Spleen (tissue), 7 donors: Measurements from ENCODE around the gene POTEC.
"Not testable (repeated sequence)": the region's sequence is repeated elsewhere in the genome, so short reads cannot be mapped to it uniquely, and the experiment has no call there.

Source experiments
- CTCF ChIP-seq, 11 experiments: fragments of 200-600 bp in 7 of 11; fragments of 450-650 bp in 4 of 11; sonication (generic) in 4 of 11; IDR thresholded peaks in 8 of 11; conservative IDR thresholded peaks in 3 of 11; 1 replicate in 7 of 11; 2 replicates in 4 of 11; pipeline versions ENCODE4 v1.4.0 to v1.8.0; 2016 to 2021; ENCODE audit warnings: antibody characterized with exemption in 11 of 11, inconsistent platforms in 4 of 11, mild to moderate bottlenecking in 1 of 11
- POLR2A ChIP-seq, 3 donors: fragments of 450-650 bp; IDR thresholded peaks; one replicate each; pipeline ENCODE4 v1.5.1; 2017; ENCODE audit warnings: antibody characterized with exemption in 3 of 3, mild to moderate bottlenecking in 1 of 3
- donor health status: DM: no; HTN: no; CAD: no; lungs with moderate emphysema.
- donor health status: DM: no; HTN: no; CAD: no.
- donor health status: DM: no; HTN: no; CAD: no.

GRCh38 chr18:14489256-14490014, 54.0 kb downstream of the POTEC start:
- TF ChIP-seq POLR2A (IDR thresholded peaks at IDR 0.05); CTCF (IDR thresholded peaks at IDR 0.05 in 8 of 11, conservative IDR thresholded peaks at IDR 0.05 in 3 of 11): not testable (repeated sequence)
